CD4-positive, alpha-beta T cell (primary cell): Measurements from ENCODE around the gene WSB1. TPM values are rescaled to one million over a fixed set of nuclear protein-coding genes. Genes with fewer than 3 reads are reported as not detected.
"Not testable (repeated sequence)": the region's sequence is repeated elsewhere in the genome, so short reads cannot be mapped to it uniquely, and the experiment has no call there.

Experiments
- ATAC-seq: fragments of 200-7000 bp; cut with Tn5 transposase; one replicate; pipeline ENCODE4 v1.10.0; 2022; ENCODE audit warnings: mild to moderate bottlenecking; ENCODE audit not compliant: poor library complexity
- CTCF ChIA-PET: fragments of 350-600 bp; sonication (Branson Sonifier 250); formaldehyde crosslinking; loops from one replicate; lab custom pipeline; 2021; ENCODE audit warnings: antibody characterized with exemption, inconsistent platforms; lab: Charles Lee
- POLR2A ChIA-PET: fragments of 350-600 bp; sonication (Branson Sonifier 250); formaldehyde crosslinking; loops from one replicate; lab custom pipeline; 2021; ENCODE audit warnings: antibody characterized with exemption, inconsistent platforms; lab: Charles Lee
- DNase-seq, 14 experiments: peaks; one replicate each; pipeline ENCODE4 v3.0.0-alpha.2; 2013 to 2020; ENCODE audit warnings: mixed read lengths in 2 of 14
- H3K27ac ChIP-seq, 2 donors: one replicate each; pipeline versions ENCODE4 v1.5.1 to v1.7.0; 2013; ENCODE audit warnings: low read length in 2 of 2, low read depth in 1 of 2, mild to moderate bottlenecking in 1 of 2
- H3K27me3 ChIP-seq, 2 experiments: 1 replicate in 1 of 2; 2 replicates in 1 of 2; pipeline versions ENCODE4 v1.6.1 to v1.7.0; 2013; ENCODE audit warnings: low read length in 2 of 2, control low read depth in 1 of 2, mild to moderate bottlenecking in 1 of 2, moderate library complexity in 1 of 2; ENCODE audit not compliant: insufficient read depth in 2 of 2, control insufficient read depth in 1 of 2
- H3K36me3 ChIP-seq: one replicate; pipeline ENCODE4 v1.6.1; 2013; ENCODE audit warnings: low read length, control low read depth; ENCODE audit not compliant: insufficient read depth
- H3K4me1 ChIP-seq: one replicate; pipeline ENCODE4 v1.6.1; 2013; ENCODE audit warnings: low read length, control low read depth; ENCODE audit not compliant: insufficient read depth
- H3K4me3 ChIP-seq: one replicate; pipeline ENCODE4 v1.5.1; 2013; ENCODE audit warnings: mild to moderate bottlenecking, low read length, moderate library complexity
- H3K9me3 ChIP-seq, 2 experiments: 1 replicate in 1 of 2; 2 replicates in 1 of 2; pipeline versions ENCODE4 v1.6.1 to v1.7.0; 2013; ENCODE audit warnings: low read length in 2 of 2, mild to moderate bottlenecking in 2 of 2, control low read depth in 1 of 2, moderate library complexity in 1 of 2; ENCODE audit not compliant: control insufficient read depth in 1 of 2, insufficient read depth in 1 of 2
- H3K27ac Mint-ChIP-seq: one replicate; pipeline ENCODE4 v1.8.0; 2020; ENCODE audit warnings: mixed read lengths
- H3K27me3 Mint-ChIP-seq: one replicate; pipeline ENCODE4 v1.8.0; 2021; ENCODE audit warnings: mixed read lengths
- H3K36me3 Mint-ChIP-seq: one replicate; pipeline ENCODE4 v1.8.0; 2021; ENCODE audit warnings: low read depth, mixed read lengths
- H3K4me1 Mint-ChIP-seq: one replicate; pipeline ENCODE4 v1.8.0; 2021; ENCODE audit warnings: low read depth, mixed read lengths
- H3K4me3 Mint-ChIP-seq: one replicate; pipeline ENCODE4 v1.8.0; 2020; ENCODE audit warnings: mild to moderate bottlenecking, mixed read lengths
- H3K9me3 Mint-ChIP-seq: one replicate; pipeline ENCODE4 v1.8.0; 2020; ENCODE audit warnings: mixed read lengths
- CTCF ChIP-seq: fragments of 200-600 bp; IDR thresholded peaks from one replicate; pipeline ENCODE4 v1.8.0; 2022; ENCODE audit warnings: antibody characterized with exemption, mild to moderate bottlenecking
- intact Hi-C, 2 experiments: fragments of 100-400 bp; cut with DNase I in 1 of 2; cut with micrococcal nuclease in 1 of 2; formaldehyde crosslinking; loops; one replicate each; pipeline versions ENCODE4 v1.15.1 to v1.9.0; 2023 to 2025; cut with DNase I, micrococcal nuclease
- total RNA-seq, 174 experiments: library from RNA in 2 of 174; stranded (reverse) in 2 of 174; gene quantifications; one replicate each; pipeline ENCODE4 v1.2.3 and lab custom pipeline; 2021 to 2026

Gene WSB1
- total RNA-seq, 2 experiments from 2014 or later = 99.4 to 104 TPM

- H3K27me3 Mint-ChIP-seq = peaks cover 22% of the 10 kb centered on the region
- H3K36me3 Mint-ChIP-seq = no peaks in the 10 kb centered on the region
- H3K36me3 ChIP-seq = no peaks in the 10 kb centered on the region
- no peak overlapping the region for H3K4me3 Mint-ChIP-seq
- CTCF ChIA-PET = no interaction called here
- peaks cover 2% of the 10 kb centered on the region for H3K4me1 ChIP-seq
- no peaks in the 10 kb centered on the region for H3K9me3 Mint-ChIP-seq
- no peak overlapping the region for H3K4me3 ChIP-seq
- H3K27me3 ChIP-seq = no peaks in the 10 kb centered on the region
- no peaks in the 10 kb centered on the region for H3K9me3 ChIP-seq
- H3K27ac Mint-ChIP-seq = no peak overlapping the region
- no peaks in the 10 kb centered on the region for H3K4me1 Mint-ChIP-seq
- POLR2A ChIA-PET = no interaction called here
- DNase-seq (no peak), ATAC-seq (no peak)
- H3K27ac ChIP-seq = no peak overlapping the region
- no peak for TF ChIP-seq CTCF
- intact Hi-C loops = loop anchor here in 1 of 2 experiments (2.0 kb wide), 1 partner anchor 83 kb away; no protein-coding TSS in a partner anchor
Measured at GRCh38 chr17:27247958-27248342, 46.0 kb upstream of the WSB1 start.

DNA sequence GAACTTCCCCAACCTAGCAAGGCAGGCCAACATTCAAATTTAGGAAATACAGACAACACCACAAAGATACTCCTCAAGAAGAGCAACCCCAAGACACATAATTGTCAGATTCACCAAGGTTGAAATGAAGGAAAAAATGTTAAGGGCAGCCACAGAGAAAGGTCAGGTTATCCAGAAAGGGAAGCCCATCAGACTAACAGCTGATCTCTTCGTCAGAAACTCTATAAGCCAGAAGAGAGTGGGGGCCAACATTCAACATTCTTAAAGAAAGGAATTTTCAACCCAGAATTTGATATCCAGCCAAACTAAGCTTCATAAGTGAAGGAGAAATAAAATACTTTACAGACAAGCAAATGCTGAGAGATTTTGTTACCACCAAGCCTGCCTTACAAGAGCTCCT lies 43.1 kb upstream of the WSB1 start:
- H3K4me1 Mint-ChIP-seq, H3K9me3 ChIP-seq, ATAC-seq, H3K27ac ChIP-seq, H3K9me3 Mint-ChIP-seq, POLR2A ChIA-PET, CTCF ChIA-PET, H3K4me1 ChIP-seq, H3K27ac Mint-ChIP-seq, H3K27me3 ChIP-seq, intact Hi-C loops, H3K4me3 Mint-ChIP-seq, DNase-seq, H3K36me3 Mint-ChIP-seq, H3K36me3 ChIP-seq, H3K4me3 ChIP-seq: not testable (repeated sequence)
- peaks cover 18% of the 10 kb centered on the region for H3K27me3 Mint-ChIP-seq

- ATAC-seq, H3K27me3 ChIP-seq, H3K36me3 ChIP-seq, CTCF ChIA-PET, H3K36me3 Mint-ChIP-seq, POLR2A ChIA-PET, intact Hi-C loops, H3K27ac ChIP-seq, H3K9me3 Mint-ChIP-seq, H3K4me1 ChIP-seq, DNase-seq, H3K27ac Mint-ChIP-seq, H3K4me3 Mint-ChIP-seq, H3K4me1 Mint-ChIP-seq, H3K9me3 ChIP-seq, H3K4me3 ChIP-seq: not testable (repeated sequence)
- H3K27me3 Mint-ChIP-seq = peaks cover 14% of the 10 kb centered on the region
Measured at GRCh38 chr17:27254802-27255201, 39.1 kb upstream of the WSB1 start.

DNA sequence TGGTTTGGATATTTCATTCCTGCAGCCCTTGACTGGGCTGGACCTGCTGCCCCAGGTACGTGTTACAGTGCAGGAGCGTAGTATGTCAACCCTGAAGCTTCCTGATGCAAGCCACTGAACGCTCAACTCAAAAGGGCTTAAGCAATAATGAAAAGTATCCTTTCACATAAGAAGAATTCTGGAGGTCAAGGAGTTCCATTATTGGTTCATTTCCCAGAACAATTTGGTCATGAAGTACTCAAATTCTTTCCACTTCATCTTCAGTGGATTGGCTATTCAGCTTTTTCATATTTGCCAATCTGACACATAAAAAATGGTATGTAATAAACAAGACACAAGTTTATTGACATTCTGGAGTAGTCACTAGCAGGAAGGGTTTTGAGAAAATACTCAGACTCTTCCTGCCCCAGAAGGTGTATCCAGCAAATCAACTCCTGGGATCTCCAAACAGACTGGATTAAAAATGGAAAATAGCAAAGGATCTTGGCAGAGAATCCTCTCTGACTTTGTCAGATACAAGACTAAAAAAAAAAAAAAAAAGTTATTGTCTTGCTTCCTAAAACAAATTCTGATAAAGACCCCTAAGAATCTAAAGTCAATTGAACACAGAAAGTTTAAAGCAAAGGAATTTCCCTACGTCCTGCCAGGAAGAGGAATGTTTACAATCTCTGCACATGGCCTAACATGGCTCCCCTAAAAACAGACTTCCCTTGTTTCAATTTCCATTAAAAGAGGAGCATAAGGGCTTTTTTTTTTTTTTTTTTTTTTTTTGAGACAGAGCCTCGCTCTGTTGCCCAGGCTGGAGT lies 37.5 kb upstream of the WSB1 start:
- DNase-seq = no peak
- TF ChIP-seq CTCF = no peak
- ChIA-PET POLR2A (interaction anchor here (0.6 kb wide), 1 partner anchor 269 kb away, joined by 3 read pairs; no protein-coding TSS in a partner anchor), CTCF (interaction anchor here (0.7 to 1.0 kb wide), 2 partner anchors 20 to 308 kb away, joined by 3 read pairs; no protein-coding TSS in a partner anchor)
- Histone ChIP-seq H3K36me3 (no peaks in the 10 kb centered on the region), H3K4me1 (no peaks in the 10 kb centered on the region), H3K4me3 (no peak overlapping the region), H3K27ac (no peak overlapping the region), H3K9me3 (no peaks in the 10 kb centered on the region), H3K27me3 (no peaks in the 10 kb centered on the region)
- no peaks in the 10 kb centered on the region for H3K4me1 Mint-ChIP-seq
- H3K9me3 Mint-ChIP-seq = no peaks in the 10 kb centered on the region
- ATAC-seq = no peak
- H3K4me3 Mint-ChIP-seq = no peak overlapping the region
- no peak overlapping the region for H3K27ac Mint-ChIP-seq
- intact Hi-C loops = no loop called here
- no peaks in the 10 kb centered on the region for H3K36me3 Mint-ChIP-seq
- H3K27me3 Mint-ChIP-seq = peaks cover 5% of the 10 kb centered on the region
